GM19099 (cell line): ENCODE results near the gene RAB6B.

ENCODE experiments used
- POLR2A ChIP-seq: IDR thresholded peaks from 3 replicates; pipeline ENCODE4 v1.6.1; 2011; ENCODE audit warnings: low read depth; ENCODE audit not compliant: insufficient read length; ENCODE audit errors: extremely low read depth

Gene RAB6B

GRCh38 chr3:133881939-133882825, 13.5 kb downstream of the RAB6B start:
- TF ChIP-seq POLR2A, result no peak

GRCh38 chr3:133881492-133881891, 14.2 kb downstream of the RAB6B start:
- no peak for TF ChIP-seq POLR2A

GRCh38 chr3:133880886-133881455, 14.7 kb downstream of the RAB6B start:
- no peak for TF ChIP-seq POLR2A

GRCh38 chr3:133880287-133880686, 15.4 kb downstream of the RAB6B start:
- TF ChIP-seq POLR2A, result no peak

GRCh38 chr3:133878518-133878917, 17.2 kb downstream of the RAB6B start:
- TF ChIP-seq POLR2A, result no peak

- TF ChIP-seq POLR2A, result no peak
Observed at GRCh38 chr3:133877221-133877620, 18.5 kb downstream of the RAB6B start.

GRCh38 chr3:133874761-133875438, 20.8 kb downstream of the RAB6B start:
- TF ChIP-seq POLR2A, result no peak

GRCh38 chr3:133874344-133874743, 21.3 kb downstream of the RAB6B start:
- TF ChIP-seq POLR2A, result no peak

GRCh38 chr3:133872781-133873180, 22.9 kb downstream of the RAB6B start:
- no peak for TF ChIP-seq POLR2A

GRCh38 chr3:133872161-133872560, 23.5 kb downstream of the RAB6B start:
- no peak for TF ChIP-seq POLR2A

- no peak for TF ChIP-seq POLR2A
Observed at GRCh38 chr3:133871368-133872090, 24.2 kb downstream of the RAB6B start.

- no peak for TF ChIP-seq POLR2A
Observed at GRCh38 chr3:133870822-133871221, 24.9 kb downstream of the RAB6B start.

- TF ChIP-seq POLR2A, result no peak
Observed at GRCh38 chr3:133869586-133869985, 26.1 kb downstream of the RAB6B start.

GRCh38 chr3:133868758-133869475, 26.8 kb downstream of the RAB6B start:
- TF ChIP-seq POLR2A, result no peak
